Neural progenitor cell (in vitro differentiated cells): ENCODE measurements around the gene TTLL8. TPM values are rescaled to one million over a fixed set of nuclear protein-coding genes. Genes with fewer than 3 reads are reported as not detected.

Source experiments
- DNase-seq: peaks from one replicate; pipeline ENCODE4 v3.0.0-alpha.2; 2016; ENCODE audit warnings: low spot score
- H2AFZ ChIP-seq: fragments of 200-600 bp; sonication (generic); replicated peaks from 2 replicates; pipeline ENCODE4 v1.6.1; 2016; ENCODE audit warnings: antibody characterized with exemption
- H3F3A ChIP-seq: fragments of 200-600 bp; sonication (generic); 2 replicates; pipeline ENCODE4 v1.6.1; 2016; ENCODE audit warnings: antibody characterized with exemption, low read depth
- H3K27ac ChIP-seq: fragments of 200-600 bp; sonication (generic); 2 replicates; pipeline ENCODE4 v1.5.1; 2016; ENCODE audit warnings: mild to moderate bottlenecking
- H3K27me3 ChIP-seq: fragments of 200-600 bp; sonication (generic); 2 replicates; pipeline ENCODE4 v1.6.1; 2016; ENCODE audit warnings: mild to moderate bottlenecking, moderate library complexity
- H3K36me3 ChIP-seq: fragments of 200-600 bp; sonication (generic); 2 replicates; pipeline ENCODE4 v1.5.1; 2016
- H3K4me1 ChIP-seq: fragments of 200-600 bp; sonication (generic); 2 replicates; pipeline ENCODE4 v1.6.1; 2016; ENCODE audit warnings: mixed run types
- H3K4me2 ChIP-seq: fragments of 200-600 bp; sonication (generic); 2 replicates; pipeline ENCODE4 v1.6.1; 2016
- H3K4me3 ChIP-seq: fragments of 200-600 bp; sonication (generic); 2 replicates; pipeline ENCODE4 v1.5.1; 2016
- H3K79me2 ChIP-seq: fragments of 200-600 bp; sonication (generic); 2 replicates; pipeline ENCODE4 v1.6.1; 2016; ENCODE audit warnings: low read depth
- H3K9ac ChIP-seq: fragments of 200-600 bp; sonication (generic); 2 replicates; pipeline ENCODE4 v1.6.1; 2016
- H3K9me3 ChIP-seq: fragments of 200-600 bp; sonication (generic); 2 replicates; pipeline ENCODE4 v1.5.1; 2016; ENCODE audit warnings: low read depth
- H4K20me1 ChIP-seq: fragments of 200-600 bp; sonication (generic); 2 replicates; pipeline ENCODE4 v1.6.1; 2016; ENCODE audit warnings: low read depth
- H3K27ac Mint-ChIP-seq: 3 replicates; pipeline ENCODE4 v1.8.0; 2021; ENCODE audit warnings: mixed read lengths
- H3K27me3 Mint-ChIP-seq: 2 replicates; pipeline ENCODE4 v1.8.0; 2022; ENCODE audit warnings: low read depth, mild to moderate bottlenecking, inconsistent platforms, moderate library complexity, mixed read lengths; ENCODE audit not compliant: insufficient read depth
- H3K36me3 Mint-ChIP-seq: 3 replicates; pipeline ENCODE4 v1.8.0; 2021; ENCODE audit warnings: mixed read lengths
- H3K4me1 Mint-ChIP-seq: 3 replicates; pipeline ENCODE4 v1.8.0; 2021; ENCODE audit warnings: mixed read lengths
- H3K4me3 Mint-ChIP-seq: 3 replicates; pipeline ENCODE4 v1.8.0; 2021; ENCODE audit warnings: mild to moderate bottlenecking, moderate library complexity, mixed read lengths
- H3K9me3 Mint-ChIP-seq: 3 replicates; pipeline ENCODE4 v1.8.0; 2020; ENCODE audit warnings: mixed read lengths
- EZH2 ChIP-seq: fragments of 200-600 bp; sonication (generic); IDR thresholded peaks from 2 replicates; pipeline ENCODE4 v1.6.1; 2017; ENCODE audit warnings: antibody characterized with exemption, mild to moderate bottlenecking, moderate library complexity
- EZH2phosphoT487 ChIP-seq: fragments of 200-600 bp; sonication (generic); IDR thresholded peaks from 2 replicates; pipeline ENCODE4 v1.6.1; 2017; ENCODE audit warnings: antibody characterized with exemption
- total RNA-seq: library from RNA; depleted of rRNA; stranded (reverse); fragments of >200 nt; gene quantifications from 2 replicates; pipeline ENCODE4 v1.2.3, GENCODE V29; 2015; ENCODE audit warnings: low replicate concordance
- TF ChIP-seq, protein P1 (sequence below): fragments of 200-600 bp; sonication (generic); IDR thresholded peaks from 2 replicates; pipeline ENCODE4 v1.5.1; 2017; ENCODE audit warnings: antibody characterized with exemption, mild to moderate bottlenecking

The TTLL8 gene
- total RNA-seq, 1 donor from 2014 or later = not detected

DNA sequence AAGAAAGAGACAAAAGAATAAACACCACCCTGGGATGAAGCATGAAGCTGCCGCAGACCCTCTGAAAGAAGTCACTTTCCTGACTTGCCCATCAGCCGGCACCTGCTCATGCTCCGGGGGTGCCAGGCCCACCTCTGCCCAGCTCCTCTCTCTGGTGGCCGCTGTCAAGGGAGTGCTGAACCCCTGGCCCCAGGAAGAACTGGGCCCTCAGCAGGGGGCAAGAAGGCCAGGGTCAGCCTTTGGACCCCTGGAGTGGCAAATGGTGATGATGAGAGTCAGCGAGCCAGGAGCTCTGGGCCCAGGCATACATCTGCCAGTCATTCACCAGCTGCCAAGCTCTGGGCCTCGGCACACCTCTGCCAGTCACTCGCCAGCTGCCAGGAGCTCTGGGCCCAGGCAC, 17.4 kb downstream of the TTLL8 start:
- H3K36me3 Mint-ChIP-seq = no peaks in the 10 kb centered on the region
- peaks cover 22% of the 10 kb centered on the region for H3K9me3 Mint-ChIP-seq
- H3K27ac ChIP-seq = no peak overlapping the region

DNA sequence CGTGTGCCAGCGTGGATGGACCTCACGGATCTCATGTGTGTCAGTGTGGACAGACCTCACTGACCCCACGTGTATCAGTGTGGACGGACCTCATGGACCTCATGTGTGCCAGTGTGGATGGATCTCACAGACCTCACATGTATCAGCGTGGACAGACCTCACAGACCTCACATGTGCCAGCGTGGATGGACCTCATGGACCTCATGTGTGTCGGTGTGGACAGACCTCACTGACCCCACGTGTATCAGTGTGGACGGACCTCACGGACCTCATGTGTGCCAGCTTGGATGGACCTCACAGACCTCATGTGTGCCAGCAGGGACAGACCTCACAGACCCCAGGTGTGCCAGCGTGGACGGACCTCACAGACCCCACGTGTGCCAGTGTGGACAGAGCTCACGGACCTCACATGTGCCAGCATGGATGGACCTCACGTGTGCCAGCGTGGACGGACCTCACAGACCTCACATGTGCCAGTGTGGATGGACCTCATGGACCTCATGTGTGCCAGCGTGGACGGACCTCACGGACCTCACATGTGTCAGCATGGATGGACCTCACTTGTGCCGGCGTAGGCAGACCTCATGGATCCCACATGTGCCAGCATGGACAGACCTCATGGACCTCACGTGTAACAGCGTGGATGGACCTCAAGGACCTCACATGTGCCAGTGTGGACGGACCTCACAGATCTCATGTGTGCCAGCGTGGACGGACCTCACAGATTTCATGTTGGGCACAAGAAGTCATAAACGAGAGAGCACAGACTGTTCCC, 18.2 kb downstream of the TTLL8 start:
- Histone ChIP-seq H3K36me3 (no peaks in the 10 kb centered on the region), H4K20me1 (no peaks in the 10 kb centered on the region), H3K9ac (no peak overlapping the region), H3K4me1 (no peaks in the 10 kb centered on the region), H3K4me3 (no peak overlapping the region), H3K4me2 (no peak overlapping the region), H2AFZ (no peak overlapping the region), H3K79me2 (no peaks in the 10 kb centered on the region), H3K27me3 (no peaks in the 10 kb centered on the region), H3K27ac (no peak overlapping the region), H3K9me3 (no peaks in the 10 kb centered on the region), H3F3A (no peaks in the 10 kb centered on the region)
- Mint-ChIP-seq H3K36me3 (no peaks in the 10 kb centered on the region), H3K4me1 (no peaks in the 10 kb centered on the region), H3K27ac (no peak overlapping the region), H3K9me3 (peaks cover 22% of the 10 kb centered on the region), H3K4me3 (no peak overlapping the region), H3K27me3 (peaks cover 16% of the 10 kb centered on the region)
- no peak for DNase-seq
- TF ChIP-seq EZH2 = no peak
- TF ChIP-seq EZH2phosphoT487 = no peak
- TF ChIP-seq, protein P1, sequence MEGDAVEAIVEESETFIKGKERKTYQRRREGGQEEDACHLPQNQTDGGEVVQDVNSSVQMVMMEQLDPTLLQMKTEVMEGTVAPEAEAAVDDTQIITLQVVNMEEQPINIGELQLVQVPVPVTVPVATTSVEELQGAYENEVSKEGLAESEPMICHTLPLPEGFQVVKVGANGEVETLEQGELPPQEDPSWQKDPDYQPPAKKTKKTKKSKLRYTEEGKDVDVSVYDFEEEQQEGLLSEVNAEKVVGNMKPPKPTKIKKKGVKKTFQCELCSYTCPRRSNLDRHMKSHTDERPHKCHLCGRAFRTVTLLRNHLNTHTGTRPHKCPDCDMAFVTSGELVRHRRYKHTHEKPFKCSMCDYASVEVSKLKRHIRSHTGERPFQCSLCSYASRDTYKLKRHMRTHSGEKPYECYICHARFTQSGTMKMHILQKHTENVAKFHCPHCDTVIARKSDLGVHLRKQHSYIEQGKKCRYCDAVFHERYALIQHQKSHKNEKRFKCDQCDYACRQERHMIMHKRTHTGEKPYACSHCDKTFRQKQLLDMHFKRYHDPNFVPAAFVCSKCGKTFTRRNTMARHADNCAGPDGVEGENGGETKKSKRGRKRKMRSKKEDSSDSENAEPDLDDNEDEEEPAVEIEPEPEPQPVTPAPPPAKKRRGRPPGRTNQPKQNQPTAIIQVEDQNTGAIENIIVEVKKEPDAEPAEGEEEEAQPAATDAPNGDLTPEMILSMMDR = no peak

More for the DNA sequence above, 17.4 kb downstream of the TTLL8 start:
- Mint-ChIP-seq H3K4me3 (no peak overlapping the region), H3K27me3 (peaks cover 16% of the 10 kb centered on the region), H3K27ac (no peak overlapping the region), H3K4me1 (no peaks in the 10 kb centered on the region)
- Histone ChIP-seq H4K20me1 (no peaks in the 10 kb centered on the region), H3K4me3 (no peak overlapping the region), H2AFZ (no peak overlapping the region), H3K79me2 (no peaks in the 10 kb centered on the region), H3K4me2 (no peak overlapping the region), H3K9ac (no peak overlapping the region), H3F3A (no peaks in the 10 kb centered on the region), H3K36me3 (no peaks in the 10 kb centered on the region), H3K4me1 (no peaks in the 10 kb centered on the region), H3K27me3 (no peaks in the 10 kb centered on the region), H3K9me3 (no peaks in the 10 kb centered on the region)
- TF ChIP-seq EZH2 = no peak
- TF ChIP-seq EZH2phosphoT487 = no peak
- TF ChIP-seq, protein P1 = no peak
- DNase-seq = no peak

DNA sequence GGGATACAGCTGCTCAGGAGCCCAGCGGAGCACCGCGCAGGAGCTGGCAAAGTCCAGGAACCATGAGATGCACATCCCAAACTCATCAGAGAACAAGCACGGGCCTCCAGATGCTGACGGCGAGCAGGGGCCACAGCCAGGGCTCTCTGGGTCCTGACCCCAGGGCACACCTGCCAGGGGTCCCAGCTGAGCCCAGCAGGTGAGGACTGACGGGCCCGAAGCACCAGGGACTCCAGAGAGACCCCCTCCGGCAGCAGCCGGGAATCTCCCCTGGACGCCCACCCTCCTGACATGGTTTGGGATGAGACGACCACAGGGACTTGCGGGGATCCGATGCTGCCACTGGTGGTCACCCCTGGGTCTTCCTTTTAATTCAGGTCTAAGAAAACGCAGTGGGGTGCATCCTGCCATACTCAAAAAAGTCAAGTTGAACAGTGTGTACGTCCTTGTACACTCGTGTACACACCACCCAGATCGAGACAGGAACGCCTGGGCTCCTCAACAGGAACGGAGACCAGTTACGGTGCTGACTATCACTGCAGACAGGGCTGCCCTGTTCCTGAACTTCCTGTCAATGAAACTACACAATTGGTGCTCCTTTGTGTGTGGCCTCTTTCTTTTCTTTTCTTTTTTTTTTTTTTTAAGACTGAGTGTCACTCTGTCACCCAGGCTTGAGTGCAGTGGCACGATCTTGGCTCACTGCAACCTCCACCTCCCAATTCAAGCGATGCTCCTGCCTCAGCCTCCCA, 21.9 kb downstream of the TTLL8 start:
- H3K27me3 ChIP-seq = peaks cover 2% of the 10 kb centered on the region
- no peaks in the 10 kb centered on the region for H4K20me1 ChIP-seq
- no peaks in the 10 kb centered on the region for H3K27me3 Mint-ChIP-seq
- H3K79me2 ChIP-seq = no peaks in the 10 kb centered on the region
- H3K9me3 ChIP-seq = no peaks in the 10 kb centered on the region
- H3K4me3 Mint-ChIP-seq = no peak overlapping the region
- peaks cover 9% of the 10 kb centered on the region for H3K4me1 Mint-ChIP-seq
- H3K4me2 ChIP-seq = no peak overlapping the region
- no peaks in the 10 kb centered on the region for H3K36me3 Mint-ChIP-seq
- H3K9ac ChIP-seq = no peak overlapping the region
- TF ChIP-seq, protein P1 = no peak
- H2AFZ ChIP-seq = no peak overlapping the region
- no peaks in the 10 kb centered on the region for H3F3A ChIP-seq
- no peaks in the 10 kb centered on the region for H3K4me1 ChIP-seq
- H3K27ac Mint-ChIP-seq = no peak overlapping the region
- DNase-seq = no peak
- no peaks in the 10 kb centered on the region for H3K36me3 ChIP-seq
- H3K9me3 Mint-ChIP-seq = peaks cover 14% of the 10 kb centered on the region
- H3K27ac ChIP-seq = no peak overlapping the region
- H3K4me3 ChIP-seq = no peak overlapping the region
